Caki2 (cell line): ENCODE measurements around the gene ARL14EPL. TPM values are rescaled to one million over a fixed set of nuclear protein-coding genes. Genes with fewer than 3 reads are reported as not detected.
"Not testable (repeated sequence)": the region's sequence is repeated elsewhere in the genome, so short reads cannot be mapped to it uniquely, and the experiment has no call there.

ENCODE experiments used
- DNase-seq: peaks from one replicate; pipeline ENCODE4 v3.0.0-alpha.2; 2015; ENCODE audit warnings: low read depth
- in situ Hi-C: cut with HindIII; loops from 2 replicates; pipeline ENCODE4 v1.10.0; 2016; ENCODE audit warnings: low sequenced_read_pairs, low pct_unique_long_range_greater_than_20kb, mixed read lengths
- total RNA-seq: library from RNA; depleted of rRNA; stranded (reverse); fragments of >200 nt; shearing (Covaris generic); gene quantifications from 2 replicates; pipeline ENCODE4 v1.2.3, GENCODE V29; 2014; ENCODE audit warnings: low replicate concordance; rRNA removed

The ARL14EPL gene
- total RNA-seq, 1 experiment from 2014 or later = 0.34 TPM

DNA sequence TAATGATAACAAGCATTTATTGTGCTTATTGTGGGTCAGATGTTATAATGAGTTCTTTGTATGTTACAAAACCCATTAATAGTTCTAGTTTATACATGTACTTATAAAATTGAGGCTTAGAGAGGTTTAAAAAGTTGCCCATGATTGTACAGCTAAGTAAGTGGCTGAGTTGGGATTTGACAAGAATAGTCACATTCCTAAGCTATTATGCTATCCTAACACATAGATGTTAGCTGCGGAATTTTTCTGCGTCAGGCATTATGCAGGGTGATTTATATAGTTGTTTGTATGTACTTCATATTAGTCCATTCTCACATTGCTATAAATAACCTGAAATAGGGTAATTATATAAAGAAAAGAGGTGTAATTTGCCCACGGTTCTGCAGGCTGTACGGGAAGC, 65.0 kb downstream of the ARL14EPL start:
- in situ Hi-C loops = no loop called here
- DNase-seq = no peak

DNA sequence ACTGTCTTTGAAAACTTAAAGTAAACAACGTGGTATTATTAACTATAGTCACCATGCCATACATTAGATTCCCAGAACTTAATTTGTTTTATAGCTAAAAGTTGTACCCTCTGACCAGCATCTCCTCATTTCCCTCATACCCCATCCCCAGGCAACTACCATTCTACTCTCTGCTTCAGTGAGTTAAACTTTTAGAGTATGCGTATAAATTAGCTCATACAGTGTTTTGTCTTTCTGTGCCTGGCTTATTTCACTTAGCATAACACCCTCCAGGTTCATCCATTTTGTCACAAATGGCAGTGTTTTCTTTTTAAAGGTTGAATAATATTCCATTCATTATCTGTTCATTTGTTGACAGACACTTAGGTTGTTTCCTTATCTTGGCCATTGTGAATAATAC, 66.7 kb downstream of the ARL14EPL start:
- DNase-seq = no peak
- in situ Hi-C loops = no loop called here

DNA sequence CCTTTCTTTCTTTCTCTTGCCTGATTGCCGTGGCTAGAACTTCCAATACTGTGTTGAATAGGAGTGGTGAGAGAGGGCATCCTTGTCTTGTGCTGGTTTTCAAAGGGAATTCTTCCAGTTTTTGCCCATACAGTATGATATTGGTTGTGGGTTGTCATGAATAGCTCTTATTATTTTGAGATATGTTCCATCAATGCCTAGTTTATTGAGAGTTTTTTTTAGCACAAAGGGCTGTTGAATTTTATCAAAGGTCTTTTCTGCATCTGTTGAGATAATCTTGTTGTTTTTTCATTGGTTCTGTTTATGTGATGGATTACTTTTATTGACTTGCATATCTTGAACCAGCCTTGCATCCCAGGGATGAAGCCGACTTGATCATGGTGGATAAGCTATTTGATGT, 72.7 kb downstream of the ARL14EPL start:
- DNase-seq, in situ Hi-C loops: not testable (repeated sequence)

Other genes with a start within 250 kb of the ARL14EPL start
- not detected in 2 replicates for gene CDO1, start 215.8 kb upstream of the ARL14EPL start, total RNA-seq
- 17.4 and 25.5 TPM in 2 replicates for gene ATG12, start 190.9 kb upstream of the ARL14EPL start, total RNA-seq
- 16.3 and 17.2 TPM in 2 replicates for gene AP3S1, start 190.5 kb upstream of the ARL14EPL start, total RNA-seq
- not detected in 2 replicates for gene LVRN, start 70.0 kb upstream of the ARL14EPL start, total RNA-seq
- 9.2 and 22.7 TPM in 2 replicates for gene COMMD10, start 52.6 kb downstream of the ARL14EPL start, total RNA-seq